Uterus (tissue), 2 donors: ENCODE measurements around the gene LRRC56.

Source experiments
- POLR2A ChIP-seq, 2 donors: fragments of 450-650 bp; IDR thresholded peaks; one replicate each; pipeline ENCODE4 v1.6.1; 2016; ENCODE audit warnings: antibody characterized with exemption in 2 of 2, mild to moderate bottlenecking in 1 of 2, moderate library complexity in 1 of 2
- TF ChIP-seq, protein P1 (sequence below), 4 experiments: fragments of 200-600 bp in 2 of 4; fragments of 450-650 bp in 2 of 4; sonication (generic) in 2 of 4; IDR thresholded peaks; one replicate each; pipeline ENCODE4 v1.5.1; 2016 to 2019; ENCODE audit warnings: antibody characterized with exemption in 4 of 4, mild to moderate bottlenecking in 2 of 4, moderate library complexity in 1 of 4

- TF ChIP-seq, protein P1, sequence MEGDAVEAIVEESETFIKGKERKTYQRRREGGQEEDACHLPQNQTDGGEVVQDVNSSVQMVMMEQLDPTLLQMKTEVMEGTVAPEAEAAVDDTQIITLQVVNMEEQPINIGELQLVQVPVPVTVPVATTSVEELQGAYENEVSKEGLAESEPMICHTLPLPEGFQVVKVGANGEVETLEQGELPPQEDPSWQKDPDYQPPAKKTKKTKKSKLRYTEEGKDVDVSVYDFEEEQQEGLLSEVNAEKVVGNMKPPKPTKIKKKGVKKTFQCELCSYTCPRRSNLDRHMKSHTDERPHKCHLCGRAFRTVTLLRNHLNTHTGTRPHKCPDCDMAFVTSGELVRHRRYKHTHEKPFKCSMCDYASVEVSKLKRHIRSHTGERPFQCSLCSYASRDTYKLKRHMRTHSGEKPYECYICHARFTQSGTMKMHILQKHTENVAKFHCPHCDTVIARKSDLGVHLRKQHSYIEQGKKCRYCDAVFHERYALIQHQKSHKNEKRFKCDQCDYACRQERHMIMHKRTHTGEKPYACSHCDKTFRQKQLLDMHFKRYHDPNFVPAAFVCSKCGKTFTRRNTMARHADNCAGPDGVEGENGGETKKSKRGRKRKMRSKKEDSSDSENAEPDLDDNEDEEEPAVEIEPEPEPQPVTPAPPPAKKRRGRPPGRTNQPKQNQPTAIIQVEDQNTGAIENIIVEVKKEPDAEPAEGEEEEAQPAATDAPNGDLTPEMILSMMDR (IDR thresholded peaks at IDR 0.05) = no peak
- no peak for TF ChIP-seq POLR2A (IDR thresholded peaks at IDR 0.05)
Observed at GRCh38 chr11:526192-526591, 11.1 kb upstream of the LRRC56 start.
